H1 (cell line): ENCODE measurements around the gene MYH16. TPM values are rescaled to one million over a fixed set of nuclear protein-coding genes. Genes with fewer than 3 reads are reported as not detected.

Source experiments
- polyA plus RNA-seq, 7 experiments: library from polyadenylated mRNA; depleted of rRNA in 3 of 7; stranded (reverse) in 5 of 7; unstranded in 2 of 7; fragments of >200 nt in 5 of 7; fragments of 200-250 nt in 2 of 7; gene quantifications; 1 replicate in 5 of 7; 2 replicates in 1 of 7; 4 replicates in 1 of 7; pipeline versions ENCODE4 v1.2.1 to v1.2.3, GENCODE V29; 2011 to 2013; ENCODE audit warnings: missing spikeins in 2 of 7, mixed read lengths in 2 of 7
- total RNA-seq: library from RNA; stranded (reverse); fragmentation: NEBNext Ultra II Directional; extraction: Animal tissue kit (Norgen Biotek cat#: 25700); gene quantifications from 2 replicates; pipeline ENCODE4 v1.2.1, GENCODE V29; 2021
- TF ChIP-seq, protein P1 (sequence below): fragments of 300-600 bp; sonication (generic); IDR thresholded peaks from 2 replicates; pipeline ENCODE4 v1.7.1; 2012; ENCODE audit warnings: low read length, moderate library complexity, mild to moderate bottlenecking, inconsistent platforms; ENCODE audit not compliant: insufficient replicate concordance

MYH16 gene
- total and polyA plus RNA-seq, 2 of the 8 experiments (the other 6 are each of a cell fraction or from before 2014, with no cell fraction given) = not detected

DNA sequence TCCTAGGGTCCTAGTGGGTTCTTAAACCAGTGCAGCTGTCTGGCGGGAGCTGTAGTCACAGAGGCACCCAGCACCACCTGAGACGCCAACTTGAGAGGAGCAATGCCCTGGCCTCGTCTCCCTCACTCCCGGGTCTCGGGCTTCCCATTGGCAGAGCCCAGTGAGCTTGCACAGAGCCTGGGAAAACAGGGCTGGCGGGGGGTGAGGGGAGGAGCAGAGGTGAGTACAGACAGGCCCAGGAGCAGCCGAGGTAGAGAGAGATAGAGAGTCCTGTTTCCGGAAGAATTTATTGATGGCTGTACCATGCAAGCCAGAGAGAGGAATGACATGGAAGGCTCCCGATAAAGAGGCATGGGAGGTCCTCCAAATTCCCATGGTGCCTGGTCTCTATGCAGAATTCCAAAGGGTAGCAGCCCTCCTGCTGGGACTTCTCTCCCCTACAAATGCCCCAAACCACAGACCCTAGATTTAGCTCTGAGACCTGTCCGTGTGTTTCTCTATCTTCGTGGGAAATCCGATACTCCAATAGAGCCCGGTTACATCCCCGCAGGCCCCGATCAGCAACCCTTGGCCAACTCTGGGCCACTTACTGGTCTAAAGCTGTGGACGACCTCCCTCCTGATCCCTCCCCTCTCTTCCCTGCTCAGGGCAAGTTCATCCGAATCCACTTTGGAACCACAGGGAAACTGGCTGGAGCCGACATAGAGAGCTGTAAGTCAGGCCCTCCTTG, 20.3 kb upstream of the MYH16 start (continued):
- TF ChIP-seq, protein P1, sequence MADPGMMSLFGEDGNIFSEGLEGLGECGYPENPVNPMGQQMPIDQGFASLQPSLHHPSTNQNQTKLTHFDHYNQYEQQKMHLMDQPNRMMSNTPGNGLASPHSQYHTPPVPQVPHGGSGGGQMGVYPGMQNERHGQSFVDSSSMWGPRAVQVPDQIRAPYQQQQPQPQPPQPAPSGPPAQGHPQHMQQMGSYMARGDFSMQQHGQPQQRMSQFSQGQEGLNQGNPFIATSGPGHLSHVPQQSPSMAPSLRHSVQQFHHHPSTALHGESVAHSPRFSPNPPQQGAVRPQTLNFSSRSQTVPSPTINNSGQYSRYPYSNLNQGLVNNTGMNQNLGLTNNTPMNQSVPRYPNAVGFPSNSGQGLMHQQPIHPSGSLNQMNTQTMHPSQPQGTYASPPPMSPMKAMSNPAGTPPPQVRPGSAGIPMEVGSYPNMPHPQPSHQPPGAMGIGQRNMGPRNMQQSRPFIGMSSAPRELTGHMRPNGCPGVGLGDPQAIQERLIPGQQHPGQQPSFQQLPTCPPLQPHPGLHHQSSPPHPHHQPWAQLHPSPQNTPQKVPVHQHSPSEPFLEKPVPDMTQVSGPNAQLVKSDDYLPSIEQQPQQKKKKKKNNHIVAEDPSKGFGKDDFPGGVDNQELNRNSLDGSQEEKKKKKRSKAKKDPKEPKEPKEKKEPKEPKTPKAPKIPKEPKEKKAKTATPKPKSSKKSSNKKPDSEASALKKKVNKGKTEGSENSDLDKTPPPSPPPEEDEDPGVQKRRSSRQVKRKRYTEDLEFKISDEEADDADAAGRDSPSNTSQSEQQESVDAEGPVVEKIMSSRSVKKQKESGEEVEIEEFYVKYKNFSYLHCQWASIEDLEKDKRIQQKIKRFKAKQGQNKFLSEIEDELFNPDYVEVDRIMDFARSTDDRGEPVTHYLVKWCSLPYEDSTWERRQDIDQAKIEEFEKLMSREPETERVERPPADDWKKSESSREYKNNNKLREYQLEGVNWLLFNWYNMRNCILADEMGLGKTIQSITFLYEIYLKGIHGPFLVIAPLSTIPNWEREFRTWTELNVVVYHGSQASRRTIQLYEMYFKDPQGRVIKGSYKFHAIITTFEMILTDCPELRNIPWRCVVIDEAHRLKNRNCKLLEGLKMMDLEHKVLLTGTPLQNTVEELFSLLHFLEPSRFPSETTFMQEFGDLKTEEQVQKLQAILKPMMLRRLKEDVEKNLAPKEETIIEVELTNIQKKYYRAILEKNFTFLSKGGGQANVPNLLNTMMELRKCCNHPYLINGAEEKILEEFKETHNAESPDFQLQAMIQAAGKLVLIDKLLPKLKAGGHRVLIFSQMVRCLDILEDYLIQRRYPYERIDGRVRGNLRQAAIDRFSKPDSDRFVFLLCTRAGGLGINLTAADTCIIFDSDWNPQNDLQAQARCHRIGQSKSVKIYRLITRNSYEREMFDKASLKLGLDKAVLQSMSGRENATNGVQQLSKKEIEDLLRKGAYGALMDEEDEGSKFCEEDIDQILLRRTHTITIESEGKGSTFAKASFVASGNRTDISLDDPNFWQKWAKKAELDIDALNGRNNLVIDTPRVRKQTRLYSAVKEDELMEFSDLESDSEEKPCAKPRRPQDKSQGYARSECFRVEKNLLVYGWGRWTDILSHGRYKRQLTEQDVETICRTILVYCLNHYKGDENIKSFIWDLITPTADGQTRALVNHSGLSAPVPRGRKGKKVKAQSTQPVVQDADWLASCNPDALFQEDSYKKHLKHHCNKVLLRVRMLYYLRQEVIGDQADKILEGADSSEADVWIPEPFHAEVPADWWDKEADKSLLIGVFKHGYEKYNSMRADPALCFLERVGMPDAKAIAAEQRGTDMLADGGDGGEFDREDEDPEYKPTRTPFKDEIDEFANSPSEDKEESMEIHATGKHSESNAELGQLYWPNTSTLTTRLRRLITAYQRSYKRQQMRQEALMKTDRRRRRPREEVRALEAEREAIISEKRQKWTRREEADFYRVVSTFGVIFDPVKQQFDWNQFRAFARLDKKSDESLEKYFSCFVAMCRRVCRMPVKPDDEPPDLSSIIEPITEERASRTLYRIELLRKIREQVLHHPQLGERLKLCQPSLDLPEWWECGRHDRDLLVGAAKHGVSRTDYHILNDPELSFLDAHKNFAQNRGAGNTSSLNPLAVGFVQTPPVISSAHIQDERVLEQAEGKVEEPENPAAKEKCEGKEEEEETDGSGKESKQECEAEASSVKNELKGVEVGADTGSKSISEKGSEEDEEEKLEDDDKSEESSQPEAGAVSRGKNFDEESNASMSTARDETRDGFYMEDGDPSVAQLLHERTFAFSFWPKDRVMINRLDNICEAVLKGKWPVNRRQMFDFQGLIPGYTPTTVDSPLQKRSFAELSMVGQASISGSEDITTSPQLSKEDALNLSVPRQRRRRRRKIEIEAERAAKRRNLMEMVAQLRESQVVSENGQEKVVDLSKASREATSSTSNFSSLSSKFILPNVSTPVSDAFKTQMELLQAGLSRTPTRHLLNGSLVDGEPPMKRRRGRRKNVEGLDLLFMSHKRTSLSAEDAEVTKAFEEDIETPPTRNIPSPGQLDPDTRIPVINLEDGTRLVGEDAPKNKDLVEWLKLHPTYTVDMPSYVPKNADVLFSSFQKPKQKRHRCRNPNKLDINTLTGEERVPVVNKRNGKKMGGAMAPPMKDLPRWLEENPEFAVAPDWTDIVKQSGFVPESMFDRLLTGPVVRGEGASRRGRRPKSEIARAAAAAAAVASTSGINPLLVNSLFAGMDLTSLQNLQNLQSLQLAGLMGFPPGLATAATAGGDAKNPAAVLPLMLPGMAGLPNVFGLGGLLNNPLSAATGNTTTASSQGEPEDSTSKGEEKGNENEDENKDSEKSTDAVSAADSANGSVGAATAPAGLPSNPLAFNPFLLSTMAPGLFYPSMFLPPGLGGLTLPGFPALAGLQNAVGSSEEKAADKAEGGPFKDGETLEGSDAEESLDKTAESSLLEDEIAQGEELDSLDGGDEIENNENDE = no peak
